Endothelial cell (in vitro differentiated cells): ENCODE measurements around the gene RENBP. TPM values are rescaled to one million over a fixed set of nuclear protein-coding genes. Genes with fewer than 3 reads are reported as not detected.

Source experiments
- DNase-seq: peaks from one replicate; pipeline ENCODE4 v3.0.0; 2021; ENCODE audit warnings: low spot score
- H3K27ac Mint-ChIP-seq: one replicate; pipeline ENCODE4 v1.8.0; 2021; ENCODE audit warnings: mixed read lengths, inconsistent platforms; ENCODE audit not compliant: unreplicated experiment
- H3K27me3 Mint-ChIP-seq: one replicate; pipeline ENCODE4 v1.8.0; 2021; ENCODE audit warnings: mild to moderate bottlenecking, moderate library complexity, mixed read lengths, inconsistent platforms; ENCODE audit not compliant: unreplicated experiment
- H3K36me3 Mint-ChIP-seq: one replicate; pipeline ENCODE4 v1.8.0; 2021; ENCODE audit warnings: mild to moderate bottlenecking, low read depth, mixed read lengths, inconsistent platforms; ENCODE audit not compliant: unreplicated experiment
- H3K4me1 Mint-ChIP-seq: one replicate; pipeline ENCODE4 v1.8.0; 2021; ENCODE audit warnings: mild to moderate bottlenecking, mixed read lengths, inconsistent platforms; ENCODE audit not compliant: unreplicated experiment
- H3K4me3 Mint-ChIP-seq: one replicate; pipeline ENCODE4 v1.8.0; 2021; ENCODE audit warnings: mild to moderate bottlenecking, mixed read lengths, inconsistent platforms; ENCODE audit not compliant: unreplicated experiment
- H3K9me3 Mint-ChIP-seq: one replicate; pipeline ENCODE4 v1.8.0; 2021; ENCODE audit warnings: mixed read lengths, inconsistent platforms; ENCODE audit not compliant: unreplicated experiment
- total RNA-seq: library from RNA; stranded (reverse); fragmentation: NEBNext Ultra II Directional; extraction: Animal tissue kit (Norgen Biotek cat#: 25700); gene quantifications from one replicate; pipeline ENCODE4 v1.2.1, GENCODE V29; 2021; ENCODE audit not compliant: unreplicated experiment
- TF ChIP-seq, protein P1 (sequence below): fragments of 200-600 bp; sonication (generic); IDR thresholded peaks from one replicate; pipeline ENCODE4 v1.5.0; 2021; ENCODE audit warnings: antibody characterized with exemption; ENCODE audit not compliant: unreplicated experiment

RENBP gene
- total RNA-seq, 1 donor from 2014 or later = 19.3 TPM

DNA sequence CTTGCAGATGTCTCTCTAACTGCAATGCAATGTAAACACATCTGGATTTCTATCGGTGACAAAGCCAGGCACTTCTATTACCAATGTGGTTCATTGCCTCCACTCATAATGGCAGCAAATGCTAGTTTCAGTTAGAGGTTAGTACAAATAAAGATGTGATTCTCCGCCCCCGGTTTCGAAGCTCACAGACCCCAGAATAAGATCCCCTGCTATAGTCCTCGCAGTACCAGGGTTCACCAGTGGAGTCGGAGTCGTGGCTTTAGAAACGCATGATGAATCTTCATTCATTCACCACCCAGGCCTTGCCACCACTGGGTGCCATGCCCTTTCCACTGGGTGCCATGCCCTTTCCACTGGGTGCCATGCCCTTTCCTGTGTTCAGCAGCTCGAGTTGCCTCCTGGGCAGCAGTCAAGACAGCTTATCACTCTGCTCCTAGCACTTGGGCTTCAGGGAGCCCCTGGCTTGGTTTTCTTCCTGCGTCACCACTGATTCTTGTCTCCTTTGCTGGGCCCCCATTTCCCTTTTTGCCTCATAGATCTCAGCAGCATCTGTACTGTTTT lies 6.1 kb downstream of the RENBP start:
- H3K27ac Mint-ChIP-seq = no peak overlapping the region
- peaks cover 6% of the 10 kb centered on the region for H3K27me3 Mint-ChIP-seq
- H3K36me3 Mint-ChIP-seq = no peaks in the 10 kb centered on the region
- TF ChIP-seq, protein P1, sequence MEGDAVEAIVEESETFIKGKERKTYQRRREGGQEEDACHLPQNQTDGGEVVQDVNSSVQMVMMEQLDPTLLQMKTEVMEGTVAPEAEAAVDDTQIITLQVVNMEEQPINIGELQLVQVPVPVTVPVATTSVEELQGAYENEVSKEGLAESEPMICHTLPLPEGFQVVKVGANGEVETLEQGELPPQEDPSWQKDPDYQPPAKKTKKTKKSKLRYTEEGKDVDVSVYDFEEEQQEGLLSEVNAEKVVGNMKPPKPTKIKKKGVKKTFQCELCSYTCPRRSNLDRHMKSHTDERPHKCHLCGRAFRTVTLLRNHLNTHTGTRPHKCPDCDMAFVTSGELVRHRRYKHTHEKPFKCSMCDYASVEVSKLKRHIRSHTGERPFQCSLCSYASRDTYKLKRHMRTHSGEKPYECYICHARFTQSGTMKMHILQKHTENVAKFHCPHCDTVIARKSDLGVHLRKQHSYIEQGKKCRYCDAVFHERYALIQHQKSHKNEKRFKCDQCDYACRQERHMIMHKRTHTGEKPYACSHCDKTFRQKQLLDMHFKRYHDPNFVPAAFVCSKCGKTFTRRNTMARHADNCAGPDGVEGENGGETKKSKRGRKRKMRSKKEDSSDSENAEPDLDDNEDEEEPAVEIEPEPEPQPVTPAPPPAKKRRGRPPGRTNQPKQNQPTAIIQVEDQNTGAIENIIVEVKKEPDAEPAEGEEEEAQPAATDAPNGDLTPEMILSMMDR = no peak
- peaks cover 6% of the 10 kb centered on the region for H3K4me1 Mint-ChIP-seq
- H3K9me3 Mint-ChIP-seq = no peaks in the 10 kb centered on the region
- DNase-seq = no peak
- no peak overlapping the region for H3K4me3 Mint-ChIP-seq

DNA sequence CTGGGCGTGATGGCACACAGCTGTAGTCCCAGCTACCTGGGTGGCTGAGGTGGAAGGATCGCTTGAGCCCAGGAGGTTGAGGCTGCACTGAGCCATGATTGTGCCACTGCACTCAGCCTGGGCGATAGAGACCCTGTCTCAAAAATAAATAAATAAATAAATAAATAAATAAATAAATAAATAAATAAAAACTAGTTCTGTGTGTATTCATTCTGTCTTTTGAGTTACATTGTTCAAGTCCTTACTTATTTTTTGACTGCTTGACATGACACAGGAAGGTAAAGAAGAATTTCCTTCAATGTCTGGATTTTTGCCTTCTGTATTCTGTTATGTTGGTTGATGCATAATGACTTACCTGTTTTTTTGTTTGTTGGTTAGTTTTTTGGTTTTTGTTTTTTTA lies 7.4 kb downstream of the RENBP start:
- Mint-ChIP-seq H3K36me3 (no peaks in the 10 kb centered on the region), H3K27me3 (peaks cover 8% of the 10 kb centered on the region), H3K4me1 (peaks cover 6% of the 10 kb centered on the region), H3K9me3 (no peaks in the 10 kb centered on the region), H3K4me3 (no peak overlapping the region), H3K27ac (no peak overlapping the region)
- no peak for DNase-seq
- TF ChIP-seq, protein P1 = no peak

DNA sequence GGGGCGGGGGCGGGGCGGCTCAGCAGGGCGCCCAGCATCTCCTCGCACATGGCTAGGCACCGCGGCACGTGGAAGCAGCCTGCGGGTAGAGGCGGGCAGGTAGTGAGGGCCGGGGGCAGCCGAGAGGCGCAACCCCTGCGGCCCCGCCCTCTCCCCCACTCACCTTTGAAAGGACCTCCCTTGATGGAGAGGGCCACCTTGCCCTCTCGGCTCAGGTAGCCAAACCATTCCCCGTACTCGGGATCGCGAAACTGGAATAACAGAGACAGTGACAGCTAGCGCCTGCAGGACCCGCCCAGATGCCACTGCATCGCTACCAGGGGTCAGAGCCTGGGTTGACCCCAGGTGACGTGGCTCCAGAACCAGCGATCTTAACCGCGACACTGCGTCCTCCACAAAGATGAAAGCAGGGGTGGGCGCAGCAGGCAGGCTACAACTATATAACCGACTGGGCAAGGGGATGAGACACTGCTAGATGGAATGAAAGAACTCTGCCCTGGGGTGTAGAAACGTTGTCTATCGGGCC lies 9.1 kb downstream of the RENBP start:
- peak overlapping the region; percentile 89 for H3K4me3 Mint-ChIP-seq
- DNase-seq = no peak
- H3K27ac Mint-ChIP-seq = peak overlapping the region; percentile 72
- TF ChIP-seq, protein P1 = no peak
- H3K9me3 Mint-ChIP-seq = no peaks in the 10 kb centered on the region
- H3K4me1 Mint-ChIP-seq = peaks cover 2% of the 10 kb centered on the region
- peaks cover 6% of the 10 kb centered on the region for H3K36me3 Mint-ChIP-seq
- H3K27me3 Mint-ChIP-seq = peaks cover 10% of the 10 kb centered on the region

DNA sequence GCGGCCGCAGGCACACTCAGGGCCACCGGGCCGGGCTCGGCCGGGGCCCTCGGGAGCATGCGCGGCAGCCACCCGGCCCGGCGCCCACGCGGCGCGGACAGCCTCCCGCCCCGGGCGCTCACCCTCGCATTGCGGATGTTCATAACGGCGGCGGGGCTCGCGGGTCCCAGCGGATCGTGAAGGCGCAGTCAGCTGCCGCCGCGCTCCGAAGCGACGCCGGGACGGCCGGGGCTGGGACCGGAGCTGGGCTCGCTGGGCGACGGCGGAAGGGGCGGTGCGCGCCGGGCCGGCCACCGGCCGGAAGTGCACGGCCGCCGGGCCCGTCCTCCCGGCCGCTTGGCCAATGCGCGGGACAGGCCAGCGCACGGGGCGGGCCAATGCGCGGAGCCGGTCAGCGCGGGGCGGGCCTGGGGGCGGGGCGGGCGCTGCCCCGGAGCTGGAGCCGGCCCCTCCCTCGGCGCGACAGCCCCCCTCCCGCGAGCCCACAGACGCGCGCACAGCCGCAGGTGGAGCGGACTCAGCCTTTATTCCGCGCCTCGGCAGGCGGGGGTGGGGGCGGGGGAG lies 9.6 kb downstream of the RENBP start, which contains the start of gene NAA10:
NAA10 (minus strand) TSS at position 276 of the 564 bp plus-strand sequence; CDS start at position 143, 133 bp downstream.
- DNase-seq = peak; percentile 64
- H3K27me3 Mint-ChIP-seq = peaks cover 10% of the 10 kb centered on the region
- TF ChIP-seq, protein P1 = no peak
- peak within 1 kb of the TSS; percentile 72 for H3K27ac Mint-ChIP-seq
- peaks cover 2% of the 10 kb centered on the region for H3K4me1 Mint-ChIP-seq
- peaks cover 6% of the 10 kb centered on the region for H3K36me3 Mint-ChIP-seq
- H3K9me3 Mint-ChIP-seq = no peaks in the 10 kb centered on the region
- H3K4me3 Mint-ChIP-seq = peak within 1 kb of the TSS; percentile 89

DNA sequence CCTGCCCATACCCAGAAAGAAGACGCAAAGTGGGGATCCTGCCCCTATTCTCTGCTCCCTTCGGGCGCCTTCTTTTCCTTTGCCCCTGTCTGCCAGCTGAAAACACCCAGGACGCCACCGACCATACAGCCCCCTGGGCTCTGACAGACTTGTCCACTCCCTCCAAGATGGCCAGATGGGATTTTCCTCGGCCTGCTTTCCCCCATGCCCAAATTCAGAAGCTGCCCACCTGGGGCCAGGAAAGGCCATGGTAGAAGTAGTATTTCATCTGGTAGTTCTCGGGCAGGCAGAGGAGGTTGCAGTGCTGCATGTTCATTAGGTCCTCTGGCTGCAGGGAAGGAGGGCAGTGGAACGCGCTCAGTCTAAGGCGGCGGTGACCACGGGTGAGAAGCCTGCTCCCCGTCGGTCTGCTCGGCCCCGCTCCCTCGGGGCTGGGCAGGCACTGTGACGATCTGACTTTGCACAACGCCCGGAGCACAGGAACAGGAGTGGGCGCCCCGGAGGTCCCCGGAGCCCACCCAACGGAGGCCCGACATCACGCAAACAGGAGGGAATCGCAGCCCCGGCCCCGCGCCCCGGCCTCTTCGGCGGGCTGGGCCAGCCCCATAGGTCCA lies 10.2 kb downstream of the RENBP start:
- peaks cover 8% of the 10 kb centered on the region for H3K27me3 Mint-ChIP-seq
- H3K27ac Mint-ChIP-seq = peak overlapping the region; percentile 48
- TF ChIP-seq, protein P1 = no peak
- H3K4me3 Mint-ChIP-seq = peak overlapping the region; percentile 86
- peaks cover 8% of the 10 kb centered on the region for H3K36me3 Mint-ChIP-seq
- H3K9me3 Mint-ChIP-seq = no peaks in the 10 kb centered on the region
- H3K4me1 Mint-ChIP-seq = peaks cover 2% of the 10 kb centered on the region
- DNase-seq = no peak
